Breast epithelium (tissue), 3 donors: ENCODE results near the gene TTLL10.

Experiments used
- POLR2A ChIP-seq: fragments of 450-650 bp; IDR thresholded peaks from one replicate; pipeline ENCODE4 v1.6.1; 2016; ENCODE audit warnings: antibody characterized with exemption, mild to moderate bottlenecking, moderate library complexity
- TF ChIP-seq, protein P1 (sequence below), 3 donors: fragments of 450-650 bp; IDR thresholded peaks; one replicate each; pipeline ENCODE4 v1.5.1; 2016 to 2017; ENCODE audit warnings: antibody characterized with exemption in 3 of 3, mild to moderate bottlenecking in 3 of 3, moderate library complexity in 3 of 3

DNA sequence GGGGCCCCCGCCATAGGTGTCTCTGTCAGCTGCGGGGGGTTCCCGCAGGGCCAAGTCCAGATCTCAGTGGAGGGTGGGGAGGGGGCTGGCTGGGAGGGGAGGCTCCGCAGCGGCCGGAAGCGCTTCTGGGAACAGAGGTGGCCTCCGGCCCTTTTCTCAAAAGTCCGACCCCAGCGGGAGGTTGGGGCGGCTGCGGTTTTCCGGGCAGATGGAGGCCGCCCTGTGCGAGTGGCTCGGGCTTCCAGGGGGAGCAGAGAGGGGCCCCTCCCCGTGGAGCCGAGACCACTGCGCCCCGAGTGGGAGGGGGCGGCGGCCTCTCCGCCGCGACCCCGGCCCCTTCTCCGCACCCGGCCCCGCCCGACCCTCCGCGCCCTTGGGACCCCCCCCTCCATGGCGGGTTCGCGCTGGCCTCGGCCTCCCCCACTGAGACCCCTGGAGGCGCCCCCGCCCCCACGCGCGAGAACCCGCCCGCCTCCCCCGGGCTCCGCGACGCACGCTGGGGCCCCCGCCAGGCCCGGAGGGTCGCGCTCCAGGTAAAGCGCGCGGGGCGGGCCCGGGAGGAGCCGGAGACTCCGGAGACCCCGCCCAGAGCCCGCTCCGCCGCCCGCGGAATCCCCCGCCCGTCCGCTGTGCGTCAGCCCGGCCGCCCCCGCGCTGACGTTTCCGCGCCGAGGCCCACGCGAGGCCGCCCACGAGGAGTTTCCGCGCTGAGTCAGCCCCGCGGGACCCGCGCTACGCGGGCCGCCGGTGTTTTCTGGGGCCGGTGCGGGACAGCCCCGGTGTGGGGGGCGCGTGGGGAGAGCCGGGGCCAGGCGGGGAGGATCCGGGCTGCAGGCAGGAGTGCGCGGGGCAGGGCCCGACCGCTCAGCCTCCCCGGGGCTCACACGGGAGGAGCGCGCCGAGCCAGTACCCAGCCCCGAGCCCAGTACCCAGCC, 27.5 kb downstream of the TTLL10 start:
- TF ChIP-seq, protein P1, sequence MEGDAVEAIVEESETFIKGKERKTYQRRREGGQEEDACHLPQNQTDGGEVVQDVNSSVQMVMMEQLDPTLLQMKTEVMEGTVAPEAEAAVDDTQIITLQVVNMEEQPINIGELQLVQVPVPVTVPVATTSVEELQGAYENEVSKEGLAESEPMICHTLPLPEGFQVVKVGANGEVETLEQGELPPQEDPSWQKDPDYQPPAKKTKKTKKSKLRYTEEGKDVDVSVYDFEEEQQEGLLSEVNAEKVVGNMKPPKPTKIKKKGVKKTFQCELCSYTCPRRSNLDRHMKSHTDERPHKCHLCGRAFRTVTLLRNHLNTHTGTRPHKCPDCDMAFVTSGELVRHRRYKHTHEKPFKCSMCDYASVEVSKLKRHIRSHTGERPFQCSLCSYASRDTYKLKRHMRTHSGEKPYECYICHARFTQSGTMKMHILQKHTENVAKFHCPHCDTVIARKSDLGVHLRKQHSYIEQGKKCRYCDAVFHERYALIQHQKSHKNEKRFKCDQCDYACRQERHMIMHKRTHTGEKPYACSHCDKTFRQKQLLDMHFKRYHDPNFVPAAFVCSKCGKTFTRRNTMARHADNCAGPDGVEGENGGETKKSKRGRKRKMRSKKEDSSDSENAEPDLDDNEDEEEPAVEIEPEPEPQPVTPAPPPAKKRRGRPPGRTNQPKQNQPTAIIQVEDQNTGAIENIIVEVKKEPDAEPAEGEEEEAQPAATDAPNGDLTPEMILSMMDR (IDR thresholded peaks at IDR 0.05) = no peak
- TF ChIP-seq POLR2A = no peak
